Measurements from ENCODE around the gene LRRC1.

Gene LRRC1

GRCh38 chr6:53896196-53896595, 101.4 kb downstream of the LRRC1 start:
- peaks cover 5% of the 10 kb centered on the region for H3K36me3 Mint-ChIP-seq
- ATAC-seq (no peak), DNase-seq (ENCODE audit: low spot score in 2 of 2) (no peak)
- no peaks in the 10 kb centered on the region for H3K9me3 Mint-ChIP-seq
- H3K4me3 Mint-ChIP-seq, result no peak overlapping the region
- no peak overlapping the region for H3K27ac Mint-ChIP-seq
- peaks cover 16% of the 10 kb centered on the region for H3K4me1 Mint-ChIP-seq

- Mint-ChIP-seq H3K4me1 (peaks cover 7% of the 10 kb centered on the region), H3K36me3 (peaks cover 7% of the 10 kb centered on the region), H3K27ac (no peak overlapping the region), H3K9me3 (no peaks in the 10 kb centered on the region), H3K4me3 (no peak overlapping the region)
- DNase-seq (ENCODE audit: low spot score in 2 of 2) (no peak), ATAC-seq (no peak)
These were observed 103.4 kb downstream of the LRRC1 start for GRCh38 chr6:53898026-53898795.

GRCh38 chr6:53899512-53899911, 104.7 kb downstream of the LRRC1 start:
- no peak for DNase-seq (ENCODE audit: low spot score in 2 of 2)
- no peak overlapping the region for H3K27ac Mint-ChIP-seq
- H3K4me1 Mint-ChIP-seq, result peaks cover 2% of the 10 kb centered on the region
- ATAC-seq, result no peak
- peaks cover 7% of the 10 kb centered on the region for H3K36me3 Mint-ChIP-seq
- no peaks in the 10 kb centered on the region for H3K9me3 Mint-ChIP-seq
- H3K4me3 Mint-ChIP-seq, result no peak overlapping the region

- H3K27ac Mint-ChIP-seq, result no peak overlapping the region
- DNase-seq (ENCODE audit: low spot score in 2 of 2), result no peak
- no peak for ATAC-seq
- H3K36me3 Mint-ChIP-seq, result peaks cover 7% of the 10 kb centered on the region
- no peaks in the 10 kb centered on the region for H3K9me3 Mint-ChIP-seq
- H3K4me3 Mint-ChIP-seq, result no peak overlapping the region
- H3K4me1 Mint-ChIP-seq, result no peaks in the 10 kb centered on the region
These were observed 108.6 kb downstream of the LRRC1 start for GRCh38 chr6:53903357-53903756.

- no peak overlapping the region for H3K27ac Mint-ChIP-seq
- H3K4me1 Mint-ChIP-seq, result no peaks in the 10 kb centered on the region
- ATAC-seq, result no peak
- DNase-seq (ENCODE audit: low spot score in 2 of 2), result no peak
- peaks cover 7% of the 10 kb centered on the region for H3K36me3 Mint-ChIP-seq
- no peak overlapping the region for H3K4me3 Mint-ChIP-seq
- no peaks in the 10 kb centered on the region for H3K9me3 Mint-ChIP-seq
These were observed 111.3 kb downstream of the LRRC1 start for GRCh38 chr6:53906103-53906502.

GRCh38 chr6:53906842-53907241, 112.0 kb downstream of the LRRC1 start:
- DNase-seq (ENCODE audit: low spot score in 2 of 2), result no peak
- Mint-ChIP-seq H3K9me3 (no peaks in the 10 kb centered on the region), H3K27ac (no peak overlapping the region), H3K4me1 (no peaks in the 10 kb centered on the region), H3K36me3 (peaks cover 7% of the 10 kb centered on the region), H3K4me3 (no peak overlapping the region)
- no peak for ATAC-seq

GRCh38 chr6:53910834-53911233, 116.0 kb downstream of the LRRC1 start:
- Mint-ChIP-seq H3K4me1 (no peaks in the 10 kb centered on the region), H3K4me3 (no peak overlapping the region), H3K36me3 (no peaks in the 10 kb centered on the region), H3K27ac (no peak overlapping the region), H3K9me3 (no peaks in the 10 kb centered on the region)
- DNase-seq (ENCODE audit: low spot score in 2 of 2), result no peak
- no peak for ATAC-seq

GRCh38 chr6:53912661-53913060, 117.9 kb downstream of the LRRC1 start:
- Mint-ChIP-seq H3K36me3 (no peaks in the 10 kb centered on the region), H3K9me3 (no peaks in the 10 kb centered on the region), H3K4me1 (no peaks in the 10 kb centered on the region), H3K4me3 (no peak overlapping the region), H3K27ac (no peak overlapping the region)
- no peak for ATAC-seq
- no peak for DNase-seq (ENCODE audit: low spot score in 2 of 2)

GRCh38 chr6:53913286-53913685, 118.5 kb downstream of the LRRC1 start:
- no peaks in the 10 kb centered on the region for H3K9me3 Mint-ChIP-seq
- H3K36me3 Mint-ChIP-seq, result no peaks in the 10 kb centered on the region
- H3K4me1 Mint-ChIP-seq, result no peaks in the 10 kb centered on the region
- H3K27ac Mint-ChIP-seq, result no peak overlapping the region
- H3K4me3 Mint-ChIP-seq, result no peak overlapping the region
- DNase-seq (ENCODE audit: low spot score in 2 of 2) (no peak), ATAC-seq (no peak)

GRCh38 chr6:53915026-53915691, 120.4 kb downstream of the LRRC1 start:
- Mint-ChIP-seq H3K36me3 (peaks cover 5% of the 10 kb centered on the region), H3K4me1 (no peaks in the 10 kb centered on the region), H3K27ac (no peak overlapping the region), H3K9me3 (no peaks in the 10 kb centered on the region), H3K4me3 (no peak overlapping the region)
- DNase-seq (ENCODE audit: low spot score in 2 of 2) (no peak), ATAC-seq (no peak)

GRCh38 chr6:53916804-53917463, 122.1 kb downstream of the LRRC1 start:
- Mint-ChIP-seq H3K4me3 (no peak overlapping the region), H3K36me3 (peaks cover 11% of the 10 kb centered on the region), H3K4me1 (no peaks in the 10 kb centered on the region), H3K9me3 (no peaks in the 10 kb centered on the region), H3K27ac (no peak overlapping the region)
- DNase-seq (ENCODE audit: low spot score in 2 of 2) (no peak), ATAC-seq (no peak)

- H3K36me3 Mint-ChIP-seq, result peaks cover 11% of the 10 kb centered on the region
- no peak overlapping the region for H3K4me3 Mint-ChIP-seq
- DNase-seq (ENCODE audit: low spot score in 2 of 2), result no peak
- no peaks in the 10 kb centered on the region for H3K4me1 Mint-ChIP-seq
- H3K9me3 Mint-ChIP-seq, result no peaks in the 10 kb centered on the region
- no peak for ATAC-seq
- no peak overlapping the region for H3K27ac Mint-ChIP-seq
These were observed 122.6 kb downstream of the LRRC1 start for GRCh38 chr6:53917464-53917842.

GRCh38 chr6:53918854-53919510, 124.2 kb downstream of the LRRC1 start:
- ATAC-seq (no peak), DNase-seq (ENCODE audit: low spot score in 2 of 2) (no peak)
- Mint-ChIP-seq H3K4me1 (no peaks in the 10 kb centered on the region), H3K4me3 (no peak overlapping the region), H3K27ac (no peak overlapping the region), H3K36me3 (peaks cover 17% of the 10 kb centered on the region), H3K9me3 (no peaks in the 10 kb centered on the region)

GRCh38 chr6:53919881-53920360, 125.1 kb downstream of the LRRC1 start:
- ATAC-seq, result no peak
- no peak overlapping the region for H3K4me3 Mint-ChIP-seq
- peaks cover 17% of the 10 kb centered on the region for H3K36me3 Mint-ChIP-seq
- H3K9me3 Mint-ChIP-seq, result no peaks in the 10 kb centered on the region
- H3K4me1 Mint-ChIP-seq, result no peaks in the 10 kb centered on the region
- DNase-seq (ENCODE audit: low spot score in 2 of 2), result no peak
- no peak overlapping the region for H3K27ac Mint-ChIP-seq

- no peak for DNase-seq (ENCODE audit: low spot score in 2 of 2)
- no peak overlapping the region for H3K27ac Mint-ChIP-seq
- peaks cover 17% of the 10 kb centered on the region for H3K36me3 Mint-ChIP-seq
- no peaks in the 10 kb centered on the region for H3K4me1 Mint-ChIP-seq
- no peaks in the 10 kb centered on the region for H3K9me3 Mint-ChIP-seq
- H3K4me3 Mint-ChIP-seq, result no peak overlapping the region
- ATAC-seq, result no peak
These were observed 126.1 kb downstream of the LRRC1 start for GRCh38 chr6:53920881-53921280.
